ENCODE data around the gene PDXK.

DNA sequence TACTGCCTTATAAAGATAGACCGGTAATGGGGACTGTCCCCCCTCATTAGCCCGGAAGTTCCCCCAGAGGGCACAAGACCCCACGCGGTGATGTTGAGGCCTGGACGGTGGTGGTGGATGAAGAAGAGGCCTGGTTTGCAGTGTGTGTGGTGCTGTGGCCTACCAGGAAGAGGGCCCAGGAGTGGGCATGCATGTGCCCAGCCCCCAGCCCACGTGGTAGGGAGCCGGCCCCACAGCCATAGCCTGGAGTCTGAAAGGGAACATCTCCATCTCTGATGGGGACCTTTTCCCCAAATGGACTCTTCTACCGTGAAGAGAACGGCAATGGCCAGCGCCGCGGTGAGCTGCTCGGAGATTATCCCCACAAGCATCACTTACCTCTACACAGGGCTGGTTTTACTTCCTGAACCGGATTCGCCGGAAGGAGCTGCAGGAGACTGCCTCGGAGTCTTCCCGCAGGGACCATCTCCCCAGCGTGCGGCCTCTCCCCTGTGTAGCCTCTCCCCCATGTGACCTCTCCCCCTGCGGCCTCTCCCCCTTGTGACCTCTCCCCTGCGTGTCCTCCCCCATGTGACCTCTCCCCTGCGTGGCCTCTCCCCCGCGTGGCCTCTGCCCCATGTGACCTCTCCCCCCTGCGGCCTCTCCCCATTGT, 91.0 kb downstream of the PDXK start:
- TF ChIP-seq CSDC2 (CRISPR knock-in tag; IDR thresholded peaks at IDR 0.05) (no peak), ZFP30 (CRISPR knock-in tag; IDR thresholded peaks at IDR 0.05) (no peak), SNAI2 (CRISPR knock-in tag; IDR thresholded peaks at IDR 0.05) (no peak), ZC3H10 (CRISPR knock-in tag; IDR thresholded peaks at IDR 0.05) (no peak), TOX (CRISPR knock-in tag; IDR thresholded peaks at IDR 0.05; ENCODE audit: borderline replicate concordance) (no peak), ARNTL (CRISPR knock-in tag; IDR thresholded peaks at IDR 0.05; ENCODE audit: borderline replicate concordance, low read depth) (no peak), ZFP3 (CRISPR knock-in tag; IDR thresholded peaks at IDR 0.05) (no peak)
- TF ChIP-seq, protein P1, sequence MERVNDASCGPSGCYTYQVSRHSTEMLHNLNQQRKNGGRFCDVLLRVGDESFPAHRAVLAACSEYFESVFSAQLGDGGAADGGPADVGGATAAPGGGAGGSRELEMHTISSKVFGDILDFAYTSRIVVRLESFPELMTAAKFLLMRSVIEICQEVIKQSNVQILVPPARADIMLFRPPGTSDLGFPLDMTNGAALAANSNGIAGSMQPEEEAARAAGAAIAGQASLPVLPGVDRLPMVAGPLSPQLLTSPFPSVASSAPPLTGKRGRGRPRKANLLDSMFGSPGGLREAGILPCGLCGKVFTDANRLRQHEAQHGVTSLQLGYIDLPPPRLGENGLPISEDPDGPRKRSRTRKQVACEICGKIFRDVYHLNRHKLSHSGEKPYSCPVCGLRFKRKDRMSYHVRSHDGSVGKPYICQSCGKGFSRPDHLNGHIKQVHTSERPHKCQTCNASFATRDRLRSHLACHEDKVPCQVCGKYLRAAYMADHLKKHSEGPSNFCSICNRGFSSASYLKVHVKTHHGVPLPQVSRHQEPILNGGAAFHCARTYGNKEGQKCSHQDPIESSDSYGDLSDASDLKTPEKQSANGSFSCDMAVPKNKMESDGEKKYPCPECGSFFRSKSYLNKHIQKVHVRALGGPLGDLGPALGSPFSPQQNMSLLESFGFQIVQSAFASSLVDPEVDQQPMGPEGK (CRISPR knock-in tag; IDR thresholded peaks at IDR 0.05; ENCODE audit: borderline replicate concordance): no peak
- TF ChIP-seq, protein P2, sequence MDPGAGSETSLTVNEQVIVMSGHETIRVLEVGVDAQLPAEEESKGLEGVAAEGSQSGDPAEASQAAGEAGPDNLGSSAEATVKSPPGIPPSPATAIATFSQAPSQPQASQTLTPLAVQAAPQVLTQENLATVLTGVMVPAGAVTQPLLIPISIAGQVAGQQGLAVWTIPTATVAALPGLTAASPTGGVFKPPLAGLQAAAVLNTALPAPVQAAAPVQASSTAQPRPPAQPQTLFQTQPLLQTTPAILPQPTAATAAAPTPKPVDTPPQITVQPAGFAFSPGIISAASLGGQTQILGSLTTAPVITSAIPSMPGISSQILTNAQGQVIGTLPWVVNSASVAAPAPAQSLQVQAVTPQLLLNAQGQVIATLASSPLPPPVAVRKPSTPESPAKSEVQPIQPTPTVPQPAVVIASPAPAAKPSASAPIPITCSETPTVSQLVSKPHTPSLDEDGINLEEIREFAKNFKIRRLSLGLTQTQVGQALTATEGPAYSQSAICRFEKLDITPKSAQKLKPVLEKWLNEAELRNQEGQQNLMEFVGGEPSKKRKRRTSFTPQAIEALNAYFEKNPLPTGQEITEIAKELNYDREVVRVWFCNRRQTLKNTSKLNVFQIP (CRISPR knock-in tag; IDR thresholded peaks at IDR 0.05; ENCODE audit: borderline replicate concordance, low read depth): no peak

Data from SK-N-SH treated with all-trans-retinoic acid at 6 μM for 48 hours (cell line).